ENCODE measurements around the gene LRRC17.

DNA sequence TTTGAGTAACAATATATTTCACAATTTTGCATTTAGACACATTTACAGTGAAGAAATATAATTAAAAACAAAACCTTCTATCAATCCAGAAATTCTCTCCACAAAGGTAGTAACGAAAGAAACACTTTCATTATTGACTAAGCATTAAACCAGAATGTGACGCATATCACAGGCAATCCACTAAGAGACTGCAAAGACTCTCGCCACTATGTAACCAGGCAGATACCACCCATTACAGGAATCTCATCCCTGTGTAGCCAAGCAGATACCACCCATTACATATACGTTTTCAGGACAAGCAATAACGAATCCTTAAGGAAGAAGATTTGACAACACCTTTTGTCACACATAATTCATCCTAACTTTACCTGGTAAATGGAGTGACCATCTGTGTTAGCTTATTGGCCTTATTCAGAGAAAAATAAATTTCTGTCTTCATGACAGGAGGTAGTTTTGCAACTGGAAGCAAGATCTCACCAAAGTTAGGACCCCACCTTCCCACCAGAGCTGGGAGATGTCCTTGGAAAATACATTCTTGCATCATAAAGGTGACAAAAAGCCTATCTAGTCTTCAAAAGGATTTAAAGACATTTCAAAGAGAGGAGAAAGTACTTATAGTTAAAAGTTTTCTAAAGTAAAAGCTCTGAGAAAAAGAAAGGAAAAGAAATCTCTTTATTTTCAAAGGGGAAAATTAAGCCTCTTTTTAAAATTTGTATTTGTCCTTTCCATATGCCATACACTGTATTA lies 30.8 kb downstream of the LRRC17 start:
- TF ChIP-seq, protein P1, sequence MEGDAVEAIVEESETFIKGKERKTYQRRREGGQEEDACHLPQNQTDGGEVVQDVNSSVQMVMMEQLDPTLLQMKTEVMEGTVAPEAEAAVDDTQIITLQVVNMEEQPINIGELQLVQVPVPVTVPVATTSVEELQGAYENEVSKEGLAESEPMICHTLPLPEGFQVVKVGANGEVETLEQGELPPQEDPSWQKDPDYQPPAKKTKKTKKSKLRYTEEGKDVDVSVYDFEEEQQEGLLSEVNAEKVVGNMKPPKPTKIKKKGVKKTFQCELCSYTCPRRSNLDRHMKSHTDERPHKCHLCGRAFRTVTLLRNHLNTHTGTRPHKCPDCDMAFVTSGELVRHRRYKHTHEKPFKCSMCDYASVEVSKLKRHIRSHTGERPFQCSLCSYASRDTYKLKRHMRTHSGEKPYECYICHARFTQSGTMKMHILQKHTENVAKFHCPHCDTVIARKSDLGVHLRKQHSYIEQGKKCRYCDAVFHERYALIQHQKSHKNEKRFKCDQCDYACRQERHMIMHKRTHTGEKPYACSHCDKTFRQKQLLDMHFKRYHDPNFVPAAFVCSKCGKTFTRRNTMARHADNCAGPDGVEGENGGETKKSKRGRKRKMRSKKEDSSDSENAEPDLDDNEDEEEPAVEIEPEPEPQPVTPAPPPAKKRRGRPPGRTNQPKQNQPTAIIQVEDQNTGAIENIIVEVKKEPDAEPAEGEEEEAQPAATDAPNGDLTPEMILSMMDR (IDR thresholded peaks at IDR 0.05; ENCODE audit: low read length) = no peak
- no peak for TF ChIP-seq EZH2 (IDR thresholded peaks at IDR 0.05; ENCODE audit: borderline replicate concordance, low read length)
